Urinary bladder (tissue), 4 donors: ENCODE results near the gene APOE. TPM values are rescaled to one million over a fixed set of nuclear protein-coding genes. Genes with fewer than 3 reads are reported as not detected.
"Not testable (repeated sequence)": the region's sequence is repeated elsewhere in the genome, so short reads cannot be mapped to it uniquely, and the experiment has no call there.

ENCODE experiments used
- DNase-seq: peaks from one replicate; pipeline ENCODE4 v3.0.0-alpha.2; 2015; ENCODE audit errors: extremely low spot score
- H3K27ac ChIP-seq: one replicate; pipeline ENCODE4 v1.5.1; 2013; ENCODE audit warnings: low read depth, mild to moderate bottlenecking, moderate library complexity
- H3K36me3 ChIP-seq: one replicate; pipeline ENCODE4 v1.6.1; 2013; ENCODE audit warnings: mild to moderate bottlenecking, moderate library complexity; ENCODE audit not compliant: insufficient read depth
- H3K4me1 ChIP-seq: one replicate; pipeline ENCODE4 v1.6.1; 2013; ENCODE audit warnings: mild to moderate bottlenecking, moderate library complexity; ENCODE audit not compliant: insufficient read depth
- H3K4me3 ChIP-seq: one replicate; pipeline ENCODE4 v1.5.1; 2013; ENCODE audit warnings: low read depth, low read length
- WGBS: extraction: QIAGEN DNeasy Blood & Tissue Kit; methylation state at CpG from one replicate; pipeline ENCODE4 v1.1.7; 2013; 5-methylcytosine and 5-hydroxymethylcytosine counted together
- polyA plus RNA-seq: library from polyadenylated mRNA; stranded (reverse); fragments of 200-250 nt; gene quantifications from one replicate; pipeline ENCODE4 v1.2.3, GENCODE V29; 2013
- total RNA-seq: library from RNA; depleted of rRNA; stranded (reverse); fragments of >200 nt; gene quantifications from one replicate; pipeline ENCODE4 v1.2.3, GENCODE V29; 2014
- donor health status: healthy with polysubstance abuse.
- donor health status: healthy.

Gene APOE
- total and polyA plus RNA-seq, 2 donors, result 28.2 to 60.5 TPM

- WGBS, result 96% methylated on average over 44 of the region's 44 CpGs
- no peaks in the 10 kb centered on the region for H3K4me1 ChIP-seq
Measured at GRCh38 chr19:44908836-44909261, 3.3 kb downstream of the APOE start.

DNA sequence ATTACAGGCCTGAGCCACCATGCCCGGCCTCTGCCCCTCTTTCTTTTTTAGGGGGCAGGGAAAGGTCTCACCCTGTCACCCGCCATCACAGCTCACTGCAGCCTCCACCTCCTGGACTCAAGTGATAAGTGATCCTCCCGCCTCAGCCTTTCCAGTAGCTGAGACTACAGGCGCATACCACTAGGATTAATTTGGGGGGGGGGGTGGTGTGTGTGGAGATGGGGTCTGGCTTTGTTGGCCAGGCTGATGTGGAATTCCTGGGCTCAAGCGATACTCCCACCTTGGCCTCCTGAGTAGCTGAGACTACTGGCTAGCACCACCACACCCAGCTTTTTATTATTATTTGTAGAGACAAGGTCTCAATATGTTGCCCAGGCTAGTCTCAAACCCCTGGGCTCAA lies 4.2 kb downstream of the APOE start:
- no peak for DNase-seq
- H3K27ac ChIP-seq, result no peak overlapping the region
- no peaks in the 10 kb centered on the region for H3K4me1 ChIP-seq
- no peaks in the 10 kb centered on the region for H3K36me3 ChIP-seq
- H3K4me3 ChIP-seq, result no peak overlapping the region
- WGBS, result 89% methylated on average over 5 of the region's 5 CpGs

More at GRCh38 chr19:44908836-44909261, 3.3 kb downstream of the APOE start:
- Histone ChIP-seq H3K4me3 (no peak overlapping the region), H3K36me3 (no peaks in the 10 kb centered on the region), H3K27ac (no peak overlapping the region)
- no peak for DNase-seq

DNA sequence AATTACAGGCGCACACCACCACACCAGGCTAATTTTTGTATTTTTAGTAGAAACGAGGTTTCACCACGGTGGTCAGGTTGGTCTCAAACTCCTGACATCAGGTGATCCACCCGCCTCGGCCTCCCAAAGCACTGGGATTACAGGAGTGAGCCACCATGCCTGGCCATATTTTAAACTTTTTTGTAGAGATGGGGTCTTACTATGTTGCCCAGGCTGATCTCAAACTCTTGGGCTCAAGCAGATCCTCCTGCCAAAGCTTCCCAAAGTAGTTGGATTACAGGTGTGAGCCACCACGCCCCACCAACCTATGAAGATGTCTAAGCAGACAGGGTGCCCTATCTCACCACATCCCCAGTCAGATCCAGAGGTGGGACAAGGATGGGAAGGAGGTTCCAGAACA lies 6.3 kb downstream of the APOE start:
- H3K27ac ChIP-seq, H3K4me3 ChIP-seq, H3K36me3 ChIP-seq, DNase-seq, H3K4me1 ChIP-seq: not testable (repeated sequence)
- 93% methylated on average over 6 of the region's 6 CpGs for WGBS

GRCh38 chr19:44912854-44913253 lies 7.3 kb downstream of the APOE start:
- 49% methylated on average over 6 of the region's 6 CpGs for WGBS
- no peaks in the 10 kb centered on the region for H3K4me1 ChIP-seq
- no peaks in the 10 kb centered on the region for H3K36me3 ChIP-seq
- H3K27ac ChIP-seq, result no peak overlapping the region
- H3K4me3 ChIP-seq, result no peak overlapping the region
- no peak for DNase-seq

- 58% methylated on average over 23 of the region's 23 CpGs for WGBS
- not testable (repeated sequence) for H3K4me3 ChIP-seq, H3K36me3 ChIP-seq, H3K27ac ChIP-seq, DNase-seq, H3K4me1 ChIP-seq
Measured at GRCh38 chr19:44913512-44914432, 8.2 kb downstream of the APOE start.

DNA sequence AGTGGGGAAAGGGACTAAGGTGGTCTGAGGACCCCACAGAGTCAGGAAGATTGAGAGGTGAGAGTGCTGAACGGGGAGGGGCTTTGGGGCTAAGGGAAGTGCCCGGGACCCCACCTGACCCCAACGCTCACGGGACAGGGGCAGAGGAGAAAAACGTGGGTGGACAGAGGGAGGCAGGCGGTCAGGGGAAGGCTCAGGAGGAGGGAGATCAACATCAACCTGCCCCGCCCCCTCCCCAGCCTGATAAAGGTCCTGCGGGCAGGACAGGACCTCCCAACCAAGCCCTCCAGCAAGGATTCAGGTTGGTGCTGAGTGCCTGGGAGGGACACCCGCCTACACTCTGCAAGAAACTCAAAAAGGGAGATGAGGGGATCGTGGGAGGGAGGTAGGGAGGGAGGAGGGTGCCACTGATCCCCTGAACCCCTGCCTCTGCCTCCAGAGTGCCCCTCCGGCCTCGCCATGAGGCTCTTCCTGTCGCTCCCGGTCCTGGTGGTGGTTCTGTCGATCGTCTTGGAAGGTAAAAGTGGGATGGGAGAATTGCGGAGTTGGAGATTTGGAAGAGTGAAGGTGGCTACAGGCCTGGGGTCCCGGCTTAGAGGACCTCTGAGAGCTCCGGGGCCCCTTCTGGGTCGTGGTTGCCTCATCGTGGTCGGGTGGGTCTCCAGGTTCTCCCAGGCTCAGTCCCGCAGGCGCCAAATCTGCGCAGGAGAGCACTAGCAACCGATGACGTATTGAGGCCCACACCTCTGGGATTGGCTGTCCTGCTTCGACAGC lies 9.0 kb downstream of the APOE start, which contains the start of gene APOC1:
APOC1 (plus strand) TSS at position 176 of the 774 bp plus-strand sequence; CDS start at position 460, 284 bp downstream.
- peak; percentile 74 for DNase-seq
- not testable (repeated sequence) for H3K4me1 ChIP-seq, H3K27ac ChIP-seq, H3K36me3 ChIP-seq
- peak within 1 kb of the TSS; percentile 28 for H3K4me3 ChIP-seq
- 8% methylated on average over 27 of the region's 28 CpGs for WGBS

DNA sequence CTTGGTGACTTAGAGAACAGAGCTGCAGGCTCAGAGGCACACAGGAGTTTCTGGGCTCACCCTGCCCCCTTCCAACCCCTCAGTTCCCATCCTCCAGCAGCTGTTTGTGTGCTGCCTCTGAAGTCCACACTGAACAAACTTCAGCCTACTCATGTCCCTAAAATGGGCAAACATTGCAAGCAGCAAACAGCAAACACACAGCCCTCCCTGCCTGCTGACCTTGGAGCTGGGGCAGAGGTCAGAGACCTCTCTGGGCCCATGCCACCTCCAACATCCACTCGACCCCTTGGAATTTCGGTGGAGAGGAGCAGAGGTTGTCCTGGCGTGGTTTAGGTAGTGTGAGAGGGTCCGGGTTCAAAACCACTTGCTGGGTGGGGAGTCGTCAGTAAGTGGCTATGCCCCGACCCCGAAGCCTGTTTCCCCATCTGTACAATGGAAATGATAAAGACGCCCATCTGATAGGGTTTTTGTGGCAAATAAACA lies 18.7 kb downstream of the APOE start:
- WGBS, result 81% methylated on average over 8 of the region's 8 CpGs
- no peak overlapping the region for H3K27ac ChIP-seq

GRCh38 chr19:44925114-44925891 lies 19.7 kb downstream of the APOE start:
- DNase-seq, result no peak
- 36% methylated on average over 8 of the region's 8 CpGs for WGBS
- no peaks in the 10 kb centered on the region for H3K36me3 ChIP-seq
- H3K27ac ChIP-seq, result no peak overlapping the region
- H3K4me1 ChIP-seq, result no peaks in the 10 kb centered on the region
- no peak overlapping the region for H3K4me3 ChIP-seq

More for the DNA sequence above, 18.7 kb downstream of the APOE start:
- DNase-seq, result no peak
- Histone ChIP-seq H3K36me3 (no peaks in the 10 kb centered on the region), H3K4me3 (no peak overlapping the region), H3K4me1 (no peaks in the 10 kb centered on the region)

- 48% methylated on average over 18 of the region's 19 CpGs for WGBS
- H3K27ac ChIP-seq, result not testable (repeated sequence)
Measured at GRCh38 chr19:44926245-44927077, 20.9 kb downstream of the APOE start.

DNA sequence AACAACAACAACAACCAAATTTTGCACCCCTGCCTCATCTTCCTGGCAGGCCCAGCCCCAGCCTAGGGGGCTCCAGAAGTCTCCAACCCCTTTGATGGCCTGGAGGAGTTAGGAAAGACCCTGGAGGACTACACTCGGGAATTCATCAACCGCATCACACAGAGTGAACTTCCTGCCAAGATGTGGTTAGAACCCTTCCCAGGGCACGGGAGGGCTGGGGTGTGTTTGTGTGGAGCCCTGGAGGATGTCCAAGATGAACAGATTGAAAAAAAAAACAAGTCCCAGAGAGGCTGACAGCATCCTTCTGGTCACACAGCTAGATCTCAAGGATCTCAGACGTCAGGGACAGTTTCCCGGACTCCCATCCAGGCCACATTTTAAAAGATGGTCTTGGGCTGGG lies 22.1 kb downstream of the APOE start:
- DNase-seq, result no peak
- Histone ChIP-seq H3K27ac (no peak overlapping the region), H3K4me3 (no peak overlapping the region), H3K36me3 (no peaks in the 10 kb centered on the region), H3K4me1 (no peaks in the 10 kb centered on the region)
- 36% methylated on average over 5 of the region's 5 CpGs for WGBS

More at GRCh38 chr19:44926245-44927077, 20.9 kb downstream of the APOE start:
- not testable (repeated sequence) for DNase-seq, H3K36me3 ChIP-seq, H3K4me1 ChIP-seq, H3K4me3 ChIP-seq

DNA sequence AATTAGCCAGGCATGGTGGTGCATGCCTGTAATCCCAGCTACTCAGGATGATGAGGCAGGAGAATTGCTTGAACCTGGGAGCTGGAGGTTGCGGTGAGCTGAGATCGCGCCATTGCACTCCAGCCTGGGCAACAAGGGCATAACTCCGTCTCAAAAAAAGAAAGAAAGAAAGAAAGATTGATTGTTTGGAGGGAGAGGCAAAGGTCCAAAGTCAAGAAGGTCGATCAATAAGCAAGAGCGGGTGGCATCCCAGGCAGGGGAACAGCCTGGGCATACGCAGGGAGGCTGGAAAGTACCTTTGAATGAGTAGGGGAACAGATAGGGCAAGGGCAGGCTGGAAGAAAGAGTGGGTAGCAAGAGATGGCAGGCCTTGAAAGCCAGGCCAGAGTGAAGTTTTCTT lies 24.5 kb downstream of the APOE start:
- H3K27ac ChIP-seq, result no peak overlapping the region
- 91% methylated on average over 7 of the region's 7 CpGs for WGBS
- no peak for DNase-seq
- H3K4me1 ChIP-seq, result no peaks in the 10 kb centered on the region
- H3K4me3 ChIP-seq, result no peak overlapping the region
- no peaks in the 10 kb centered on the region for H3K36me3 ChIP-seq

DNA sequence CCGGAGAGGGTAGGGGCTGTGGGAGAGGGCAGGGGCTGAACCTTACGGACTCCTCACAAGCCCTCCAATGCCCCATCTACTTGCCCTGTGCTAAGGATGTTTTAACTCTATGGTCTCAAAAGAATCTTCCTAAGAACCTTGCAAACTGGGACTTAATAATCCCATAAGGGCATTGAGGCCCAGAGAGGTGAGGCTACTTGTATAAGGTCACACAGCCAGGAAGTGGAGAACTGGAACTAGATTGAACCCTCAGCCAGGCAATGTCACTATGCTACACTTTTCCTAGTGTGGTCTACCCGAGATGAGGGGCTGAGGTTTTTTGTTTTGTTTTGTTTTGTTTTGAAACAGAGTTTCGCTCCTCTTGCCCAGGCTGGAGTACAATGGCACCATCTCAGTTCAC lies 25.9 kb downstream of the APOE start:
- no peaks in the 10 kb centered on the region for H3K36me3 ChIP-seq
- H3K4me3 ChIP-seq, result no peak overlapping the region
- no peaks in the 10 kb centered on the region for H3K4me1 ChIP-seq
- no peak for DNase-seq
- H3K27ac ChIP-seq, result no peak overlapping the region
- 83% methylated on average over 4 of the region's 4 CpGs for WGBS
